ENCODE measurements around the gene DUSP16.
A peak's percentile ranks its signal among the peaks of the same experiment; 100 is the strongest.

Gene DUSP16

DNA sequence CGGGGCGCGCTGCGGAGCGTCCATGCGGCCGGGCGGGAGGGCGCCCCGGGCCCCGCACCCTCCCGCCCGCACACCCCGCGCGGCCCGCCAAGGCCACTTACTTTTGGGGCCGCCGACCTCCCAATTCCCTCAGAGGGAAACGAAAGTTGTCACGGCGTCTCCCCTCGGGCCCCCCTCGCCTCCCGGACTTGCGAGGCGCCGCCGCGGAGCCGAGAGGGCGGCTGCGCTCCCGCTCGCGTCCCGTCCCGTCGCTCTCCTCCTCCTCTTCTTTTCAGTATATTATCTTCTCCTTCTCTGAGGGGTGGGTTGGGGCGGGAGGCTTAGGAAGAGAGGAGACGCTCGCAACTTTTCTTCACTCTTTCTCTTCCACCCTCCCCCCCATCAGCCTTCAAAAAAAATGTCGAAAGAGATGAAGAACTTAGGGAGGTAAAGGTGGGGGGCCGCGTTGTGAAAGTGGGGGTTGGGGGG is 613 bp downstream of the DUSP16 start:
- peak overlapping the region; percentile 87 to 90 for H3K4me3 Mint-ChIP-seq
- peak overlapping the region; percentile 99 to 100 for H3K27ac Mint-ChIP-seq
- ATAC-seq (peak; percentile 4), DNase-seq (peak; percentile 29 to 33)
- peaks cover 0 to 8% of the 10 kb centered on the region in 2 donors for H3K9me3 Mint-ChIP-seq
- no peaks in the 10 kb centered on the region for H3K27me3 Mint-ChIP-seq
- H3K4me1 Mint-ChIP-seq = peaks cover 43% of the 10 kb centered on the region

DNA sequence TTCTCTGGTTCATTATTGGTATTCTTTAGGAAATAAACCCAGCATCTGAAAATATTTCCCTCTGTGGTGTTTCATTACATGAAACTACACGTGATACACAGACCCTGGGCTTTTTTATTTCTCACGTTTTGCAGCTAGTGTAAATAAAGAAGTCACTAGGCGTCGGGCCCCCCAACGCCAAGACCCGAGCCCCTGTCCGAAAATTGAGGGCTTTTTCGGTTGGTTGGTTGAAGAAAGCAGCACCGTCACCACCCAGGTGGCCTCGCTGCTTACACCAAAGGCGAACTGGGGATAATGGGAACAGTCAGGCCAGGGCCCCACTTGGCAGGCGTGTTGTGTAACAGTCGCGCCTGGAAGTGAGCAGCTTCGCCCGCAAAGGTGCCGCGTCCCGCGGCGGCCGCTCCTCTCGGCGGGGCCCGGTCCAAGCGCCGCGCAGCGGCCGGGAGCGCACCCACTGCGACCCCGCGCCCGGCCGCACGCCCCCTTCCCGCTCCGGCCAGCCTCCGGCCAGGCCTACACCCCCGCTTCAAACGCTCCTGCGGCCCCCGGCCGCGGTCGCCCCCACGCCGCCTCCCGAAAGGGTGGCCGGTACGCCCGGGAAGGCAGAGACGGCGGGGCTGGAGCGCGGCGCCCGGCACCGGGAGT is 1.2 kb downstream of the DUSP16 start:
- Mint-ChIP-seq H3K4me3 (peak overlapping the region; percentile 88 to 97), H3K27me3 (no peaks in the 10 kb centered on the region), H3K27ac (peak overlapping the region; percentile 94 to 100), H3K4me1 (peaks cover 43% of the 10 kb centered on the region), H3K9me3 (peaks cover 0 to 8% of the 10 kb centered on the region in 2 donors)
- DNase-seq (peak; percentile 52 to 56), ATAC-seq (peak; percentile 36)

DNA sequence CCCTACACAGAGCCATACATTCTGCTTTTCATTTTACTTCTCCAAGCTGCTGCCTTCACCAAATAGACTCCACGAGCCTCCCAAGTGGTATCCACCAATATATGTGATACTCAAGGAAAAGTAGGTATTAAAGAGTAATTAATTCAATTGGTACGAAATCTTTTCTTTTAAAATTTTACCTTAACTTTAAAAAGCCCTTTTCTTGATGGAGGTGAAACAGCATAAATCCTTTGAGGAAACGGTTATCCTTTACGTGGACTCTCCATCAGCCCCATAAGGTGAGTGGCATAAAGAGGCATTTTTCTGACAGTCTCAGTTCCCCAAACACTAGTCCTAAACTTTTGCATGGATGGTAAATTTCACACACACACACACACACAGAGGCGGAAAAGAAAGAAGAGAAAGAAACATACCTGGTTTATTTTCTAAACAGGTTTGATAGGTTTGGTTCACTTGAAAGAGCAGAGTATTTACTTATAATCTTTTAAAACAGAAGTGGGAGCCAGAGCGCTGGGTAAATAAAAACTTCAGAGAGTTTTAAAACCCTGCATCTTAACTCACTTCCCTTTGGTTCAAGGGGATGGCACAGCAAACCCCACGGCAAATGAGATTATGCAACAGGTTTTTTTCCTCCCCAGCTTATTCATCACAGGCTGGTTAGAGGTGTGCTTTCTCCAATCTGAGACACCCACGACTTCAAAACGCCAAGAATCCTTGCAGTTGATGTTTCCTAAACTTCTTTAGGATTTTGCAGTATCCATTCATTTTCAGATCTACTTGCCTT is 1.9 kb downstream of the DUSP16 start:
- H3K27ac Mint-ChIP-seq = peak overlapping the region; percentile 94 to 97
- H3K4me1 Mint-ChIP-seq = peaks cover 43% of the 10 kb centered on the region
- H3K9me3 Mint-ChIP-seq = peaks cover 0 to 8% of the 10 kb centered on the region in 2 donors
- peak overlapping the region; percentile 88 to 97 for H3K4me3 Mint-ChIP-seq
- ATAC-seq = peak; percentile 65
- DNase-seq = peak; percentile 45 to 59
- no peaks in the 10 kb centered on the region for H3K27me3 Mint-ChIP-seq

DNA sequence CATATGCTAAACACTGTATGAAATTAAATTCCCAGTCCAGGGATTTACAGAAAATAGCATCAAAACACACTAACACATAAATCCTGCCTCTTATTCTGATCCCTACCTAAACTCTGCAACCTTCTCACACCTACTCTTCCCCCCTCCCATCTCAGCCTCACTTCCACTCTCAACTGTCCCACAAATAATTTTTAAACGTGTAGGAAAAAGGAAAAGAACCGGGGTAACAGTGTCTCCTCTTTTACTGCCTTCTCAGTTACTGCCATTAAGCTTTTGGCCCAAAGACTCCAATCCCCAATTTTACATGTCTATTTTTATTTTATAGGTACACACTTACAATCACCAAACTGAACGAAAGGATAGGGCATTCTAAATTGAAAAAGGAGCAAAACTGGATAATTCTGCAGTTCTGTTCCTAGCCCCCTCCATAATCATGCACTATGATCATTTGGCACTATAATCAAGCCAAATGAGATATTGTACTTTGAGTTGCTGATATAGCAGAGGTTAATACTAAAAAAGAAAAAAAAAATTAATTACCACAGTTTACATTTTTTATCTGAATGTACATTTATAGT is 2.9 kb downstream of the DUSP16 start:
- DNase-seq (no peak), ATAC-seq (no peak)
- H3K27me3 Mint-ChIP-seq = no peaks in the 10 kb centered on the region
- peaks cover 0 to 1% of the 10 kb centered on the region in 2 donors for H3K9me3 Mint-ChIP-seq
- peak overlapping the region; percentile 45 to 47 for H3K27ac Mint-ChIP-seq
- peaks cover 46% of the 10 kb centered on the region for H3K4me1 Mint-ChIP-seq
- H3K4me3 Mint-ChIP-seq = peak overlapping the region; percentile 44 to 97

DNA sequence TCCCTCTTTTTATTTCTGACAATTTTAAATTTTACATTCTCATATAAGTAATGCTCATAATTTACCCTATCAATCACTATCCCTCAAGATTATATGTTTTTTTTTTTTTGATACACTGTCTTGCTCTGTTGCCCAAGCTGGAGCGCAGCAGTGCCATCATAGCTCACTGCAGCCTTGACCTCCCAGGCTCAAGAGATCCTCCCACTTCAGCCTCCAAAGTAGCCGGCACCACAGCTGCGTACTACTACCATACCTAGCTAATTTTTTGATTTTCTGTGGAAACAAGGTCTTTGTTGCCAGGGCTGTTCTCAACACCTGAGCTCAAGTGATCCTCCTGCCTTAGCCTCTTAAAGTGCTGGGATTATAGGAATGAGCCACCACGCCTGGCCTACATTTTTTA is 4.4 kb downstream of the DUSP16 start:
- ATAC-seq (no peak), DNase-seq (no peak)
- Mint-ChIP-seq H3K4me3 (peak overlapping the region in 1 of 2 donors; percentile 54), H3K27me3 (no peaks in the 10 kb centered on the region), H3K27ac (peak overlapping the region in 1 of 2 donors; percentile 23), H3K4me1 (peaks cover 42% of the 10 kb centered on the region), H3K9me3 (no peaks in the 10 kb centered on the region)

DNA sequence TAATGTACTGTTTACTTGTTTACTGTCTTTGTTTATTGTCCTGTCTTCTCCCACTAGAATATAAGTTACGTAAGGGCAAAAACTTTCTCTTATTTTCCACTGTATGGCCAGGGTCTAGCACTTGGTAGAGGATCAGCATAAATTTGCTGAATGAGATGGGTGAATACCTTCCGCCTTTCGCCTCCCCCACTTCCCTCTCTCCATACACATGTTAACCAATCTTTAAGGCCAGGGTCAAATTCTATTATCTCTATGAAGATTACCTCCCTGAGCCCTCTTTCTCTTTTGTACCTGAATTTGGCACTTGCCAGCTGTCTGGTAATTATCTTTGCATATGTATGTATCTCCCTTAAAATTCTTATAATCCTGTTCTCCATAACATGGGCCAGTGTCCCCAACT is 4.9 kb downstream of the DUSP16 start:
- peaks cover 38% of the 10 kb centered on the region for H3K4me1 Mint-ChIP-seq
- no peaks in the 10 kb centered on the region for H3K27me3 Mint-ChIP-seq
- H3K4me3 Mint-ChIP-seq = no peak overlapping the region
- ATAC-seq (no peak), DNase-seq (no peak)
- H3K27ac Mint-ChIP-seq = no peak overlapping the region
- no peaks in the 10 kb centered on the region for H3K9me3 Mint-ChIP-seq

DNA sequence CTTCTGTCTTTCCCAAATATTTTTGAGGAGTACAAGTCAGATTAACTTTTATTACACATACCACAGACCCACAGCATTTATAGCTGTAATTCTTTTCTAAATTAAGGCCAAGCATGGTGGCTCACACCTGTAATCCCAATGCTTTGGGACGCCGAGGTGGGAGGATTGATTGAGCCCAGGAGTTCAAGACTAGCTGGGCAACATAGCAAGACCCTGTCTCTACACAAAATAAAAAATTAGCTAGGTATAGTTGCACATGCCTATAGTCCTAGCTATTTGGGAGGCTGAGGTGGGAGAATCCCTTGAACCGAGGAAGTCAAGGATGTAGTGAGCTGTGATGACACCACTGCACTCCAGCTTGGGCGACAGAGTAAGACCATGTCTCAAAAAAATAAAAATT is 7.0 kb downstream of the DUSP16 start:
- H3K27me3 Mint-ChIP-seq = no peaks in the 10 kb centered on the region
- H3K9me3 Mint-ChIP-seq = no peaks in the 10 kb centered on the region
- no peak overlapping the region for H3K4me3 Mint-ChIP-seq
- ATAC-seq = no peak
- H3K27ac Mint-ChIP-seq = no peak overlapping the region
- peaks cover 37% of the 10 kb centered on the region for H3K4me1 Mint-ChIP-seq
- no peak for DNase-seq

DNA sequence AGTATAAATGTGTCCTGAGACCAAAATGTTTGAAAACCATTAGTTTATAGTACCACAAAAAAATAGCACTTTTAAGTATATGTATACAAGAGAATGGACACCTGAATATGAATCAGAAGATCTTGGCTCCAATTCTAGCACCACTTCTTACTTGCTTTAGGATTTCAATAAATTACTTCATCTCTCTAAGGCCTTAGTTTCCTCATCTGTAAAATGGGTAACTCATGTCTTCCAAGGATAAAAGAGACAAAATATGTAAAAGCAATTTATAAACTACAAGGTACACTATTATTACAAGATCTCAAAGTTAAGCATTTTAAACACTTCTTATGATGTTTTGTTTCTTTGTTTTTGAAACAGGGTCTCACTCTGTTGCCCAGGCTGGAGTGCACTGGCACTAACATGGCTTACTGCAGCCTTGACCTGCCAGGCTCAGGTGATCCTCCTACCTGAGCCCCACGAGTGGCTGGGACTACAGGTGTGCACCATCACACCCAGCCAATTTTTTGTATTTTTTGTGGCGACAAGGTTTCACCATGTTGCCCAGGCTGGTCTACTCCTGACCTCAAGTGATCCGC is 9.4 kb downstream of the DUSP16 start:
- H3K4me3 Mint-ChIP-seq = no peak overlapping the region
- no peaks in the 10 kb centered on the region for H3K27me3 Mint-ChIP-seq
- H3K4me1 Mint-ChIP-seq = peaks cover 30% of the 10 kb centered on the region
- DNase-seq (no peak), ATAC-seq (no peak)
- no peaks in the 10 kb centered on the region for H3K9me3 Mint-ChIP-seq
- no peak overlapping the region for H3K27ac Mint-ChIP-seq

DNA sequence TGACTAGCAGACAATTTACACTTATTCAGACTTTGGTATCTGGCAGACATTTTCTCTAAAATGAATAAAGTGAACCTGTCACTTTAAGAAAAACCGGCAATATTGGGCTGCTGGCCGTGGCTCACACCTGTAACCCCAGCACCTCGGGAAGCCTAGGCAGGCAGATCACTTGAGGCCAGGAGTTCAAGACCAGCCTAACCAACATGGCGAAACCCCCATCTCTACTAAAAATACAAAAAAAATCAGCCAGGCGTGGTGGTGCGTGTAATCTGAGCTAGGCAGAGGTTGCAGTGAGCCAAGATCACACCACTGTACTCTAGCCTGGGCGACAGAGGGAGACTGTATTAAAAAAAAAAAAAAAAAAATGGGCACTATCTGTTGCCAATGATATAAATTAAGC is 11.5 kb downstream of the DUSP16 start:
- Mint-ChIP-seq H3K9me3 (no peaks in the 10 kb centered on the region), H3K4me3 (no peak overlapping the region), H3K4me1 (peaks cover 27% of the 10 kb centered on the region), H3K27ac (no peak overlapping the region), H3K27me3 (no peaks in the 10 kb centered on the region)
- ATAC-seq = no peak
- DNase-seq = no peak

DNA sequence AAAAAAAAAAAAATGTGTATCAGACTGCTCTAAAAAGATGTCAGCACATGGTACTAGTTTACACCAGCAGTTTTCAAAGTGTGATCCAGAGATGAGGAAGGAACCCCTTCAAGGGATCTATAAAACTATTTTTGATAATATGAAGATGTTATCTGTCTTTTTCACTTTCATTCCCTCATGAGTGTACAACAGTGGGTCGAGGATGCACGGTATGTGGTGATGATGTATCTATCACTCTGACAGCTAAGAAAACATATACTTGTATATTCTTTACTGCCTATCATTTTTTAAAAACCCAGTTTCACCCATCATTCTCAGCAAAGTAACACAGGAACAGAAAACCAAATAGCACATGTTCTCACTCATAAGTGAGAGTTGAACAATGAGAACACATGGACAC is 12.4 kb downstream of the DUSP16 start:
- no peak overlapping the region for H3K27ac Mint-ChIP-seq
- H3K4me3 Mint-ChIP-seq = no peak overlapping the region
- H3K4me1 Mint-ChIP-seq = peaks cover 27% of the 10 kb centered on the region

DNA sequence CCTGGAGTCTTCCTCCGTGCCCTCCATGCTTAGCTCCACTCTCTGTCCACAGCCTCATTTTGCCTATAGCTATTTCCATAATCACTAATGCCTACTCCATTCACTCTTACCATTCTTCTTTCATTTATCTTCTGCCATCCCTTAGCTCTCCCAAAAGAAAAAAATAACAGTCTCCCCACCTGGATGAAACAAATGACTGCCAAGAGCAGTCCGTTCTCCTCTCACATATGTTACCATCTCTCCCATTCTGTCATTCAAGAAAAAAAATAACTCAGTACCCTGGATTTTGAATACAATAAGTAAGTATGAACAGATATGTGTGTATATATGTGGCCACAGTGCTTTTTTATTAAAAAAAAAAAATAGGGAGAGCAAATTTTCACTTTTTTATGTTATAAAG is 13.2 kb downstream of the DUSP16 start:
- H3K27me3 Mint-ChIP-seq = no peaks in the 10 kb centered on the region
- ATAC-seq (no peak), DNase-seq (no peak)
- no peaks in the 10 kb centered on the region for H3K9me3 Mint-ChIP-seq
- H3K4me1 Mint-ChIP-seq = peaks cover 20% of the 10 kb centered on the region
- H3K4me3 Mint-ChIP-seq = no peak overlapping the region
- H3K27ac Mint-ChIP-seq = no peak overlapping the region

More for the DNA sequence above, 12.4 kb downstream of the DUSP16 start:
- no peak for DNase-seq
- no peak for ATAC-seq
- Mint-ChIP-seq H3K9me3 (no peaks in the 10 kb centered on the region), H3K27me3 (no peaks in the 10 kb centered on the region)

DNA sequence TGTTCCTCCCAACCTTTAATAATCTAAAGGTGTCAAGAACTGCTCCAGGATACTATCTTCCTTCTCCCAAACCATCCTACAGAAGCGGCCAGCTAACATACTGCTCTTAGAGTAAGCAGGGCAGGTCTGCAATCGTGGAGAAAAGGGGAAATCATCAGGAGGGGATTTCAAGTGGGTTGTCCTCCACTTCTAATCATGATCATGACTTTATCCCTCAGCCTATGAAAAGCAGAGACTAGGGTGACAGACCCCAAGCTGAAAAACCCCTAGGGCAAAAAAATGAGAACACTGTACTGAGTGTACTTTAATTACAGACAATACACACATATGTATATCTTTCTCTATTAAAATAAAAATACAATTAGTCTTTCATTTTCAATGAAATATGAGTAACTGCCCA is 13.9 kb downstream of the DUSP16 start:
- Mint-ChIP-seq H3K9me3 (no peaks in the 10 kb centered on the region), H3K27ac (peak overlapping the region in 1 of 2 donors; percentile 42), H3K27me3 (no peaks in the 10 kb centered on the region), H3K4me3 (no peak overlapping the region), H3K4me1 (peaks cover 25% of the 10 kb centered on the region)
- no peak for DNase-seq
- ATAC-seq = no peak

DNA sequence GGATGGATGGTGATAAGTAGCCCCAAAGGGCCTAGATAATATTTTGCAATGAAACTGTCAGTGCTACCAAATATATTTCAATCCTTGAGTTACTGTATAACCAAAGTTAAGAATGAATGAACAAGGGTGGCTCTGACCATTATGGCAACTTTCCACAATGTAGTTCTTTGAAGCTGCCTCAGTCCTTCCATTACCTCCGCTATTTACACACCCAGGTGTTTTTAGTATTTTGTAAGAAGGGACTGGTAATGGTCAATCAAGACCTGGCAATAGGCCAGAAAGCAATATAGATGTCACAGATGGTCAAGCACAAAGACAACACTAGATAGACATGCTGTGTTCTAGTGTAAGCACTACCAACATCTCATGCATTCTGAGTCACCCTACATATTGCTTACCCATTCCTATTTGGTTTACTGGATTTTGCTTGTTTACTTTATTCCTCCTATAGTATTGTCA is 16.3 kb downstream of the DUSP16 start:
- DNase-seq (no peak), ATAC-seq (no peak)
- Mint-ChIP-seq H3K4me3 (no peak overlapping the region), H3K27ac (no peak overlapping the region), H3K4me1 (peaks cover 28% of the 10 kb centered on the region), H3K9me3 (no peaks in the 10 kb centered on the region), H3K27me3 (no peaks in the 10 kb centered on the region)

DNA sequence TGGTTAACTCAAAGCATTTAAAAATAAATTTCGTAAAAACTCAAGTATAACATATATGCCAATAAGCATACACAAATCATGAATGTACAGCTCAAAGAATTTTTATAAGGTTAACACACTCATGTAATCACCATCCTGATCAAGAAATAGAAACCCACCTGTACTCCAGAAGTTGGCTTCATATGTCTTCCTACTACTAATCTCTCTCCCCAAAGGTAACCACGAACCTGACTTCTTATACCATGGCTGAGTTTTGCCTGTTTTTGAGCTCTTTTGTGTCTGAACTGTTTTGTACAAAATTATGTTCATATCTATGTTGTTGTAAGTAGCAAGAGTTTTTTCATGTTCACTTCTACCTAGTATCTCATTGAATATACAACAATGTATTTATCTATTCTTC is 18.7 kb downstream of the DUSP16 start:
- Mint-ChIP-seq H3K27ac (no peak overlapping the region), H3K27me3 (no peaks in the 10 kb centered on the region), H3K4me3 (no peak overlapping the region), H3K4me1 (peaks cover 30% of the 10 kb centered on the region), H3K9me3 (no peaks in the 10 kb centered on the region)
- no peak for ATAC-seq
- no peak for DNase-seq

DNA sequence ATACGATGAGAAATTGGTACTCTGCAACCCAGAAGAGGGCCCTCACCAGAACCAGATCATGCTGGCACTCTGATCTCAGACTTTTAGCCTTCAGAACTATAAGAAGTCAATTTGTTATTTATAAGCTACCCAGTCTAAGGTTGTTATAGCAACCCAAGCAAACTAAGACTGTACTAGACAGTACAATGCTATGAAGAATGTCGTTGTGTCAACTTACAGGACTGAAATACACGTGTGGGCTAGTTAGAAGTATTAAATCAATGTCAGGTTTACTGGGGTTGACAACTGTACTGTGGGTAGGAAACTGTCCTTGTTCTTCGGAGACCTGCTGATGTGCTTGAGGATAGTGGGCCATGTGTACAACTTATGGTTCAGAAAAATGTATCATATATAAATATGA is 19.7 kb downstream of the DUSP16 start:
- no peak for DNase-seq
- Mint-ChIP-seq H3K27me3 (no peaks in the 10 kb centered on the region), H3K4me1 (peaks cover 23% of the 10 kb centered on the region), H3K4me3 (no peak overlapping the region), H3K9me3 (no peaks in the 10 kb centered on the region), H3K27ac (peak overlapping the region in 1 of 2 donors; percentile 36)
- no peak for ATAC-seq

DNA sequence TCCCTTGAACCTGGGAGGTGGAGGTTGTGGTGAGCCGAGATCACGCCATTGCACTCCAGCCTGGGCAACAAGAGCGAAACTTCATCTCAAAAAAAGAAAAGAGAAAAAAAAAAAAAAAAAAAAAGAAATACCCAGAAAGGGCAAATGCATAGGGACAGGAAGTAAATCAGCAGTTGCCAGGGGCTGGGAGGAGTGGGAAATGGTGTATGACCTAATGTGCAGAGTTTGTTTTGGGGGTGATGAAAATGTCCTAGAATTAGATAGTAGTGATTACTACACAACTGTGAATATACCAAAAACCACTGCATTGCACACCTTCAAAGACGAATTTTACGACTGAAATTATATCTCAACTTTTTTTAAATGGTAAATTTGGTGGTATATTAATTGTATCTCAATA is 20.4 kb downstream of the DUSP16 start:
- no peaks in the 10 kb centered on the region for H3K9me3 Mint-ChIP-seq
- DNase-seq (no peak), ATAC-seq (no peak)
- no peaks in the 10 kb centered on the region for H3K27me3 Mint-ChIP-seq
- H3K4me1 Mint-ChIP-seq = peaks cover 21% of the 10 kb centered on the region
- no peak overlapping the region for H3K4me3 Mint-ChIP-seq
- no peak overlapping the region for H3K27ac Mint-ChIP-seq
